Neural cell (in vitro differentiated cells): Measurements from ENCODE around the gene F11R. TPM values are rescaled to one million over a fixed set of nuclear protein-coding genes. Genes with fewer than 3 reads are reported as not detected.

Experiments
- H2AFZ ChIP-seq: fragments of 200-600, 300-800 bp; sonication (generic), shearing (Covaris generic); 2 replicates; pipeline ENCODE4 v1.6.0; 2014; ENCODE audit warnings: low read depth, mild to moderate bottlenecking, antibody characterized with exemption, low read length, moderate library complexity
- H3F3A ChIP-seq: fragments of 200-600 bp; shearing (Covaris generic); 2 replicates; pipeline ENCODE4 v1.6.1; 2016; ENCODE audit warnings: mild to moderate bottlenecking, moderate library complexity, mixed read lengths, antibody characterized with exemption, low read length; ENCODE audit not compliant: insufficient read depth, poor library complexity, severe bottlenecking
- H3K27ac ChIP-seq: fragments of 200-600, 300-800 bp; sonication (generic), shearing (Covaris generic); 2 replicates; pipeline ENCODE4 v1.5.1; 2014; ENCODE audit warnings: mild to moderate bottlenecking, low read length, moderate library complexity
- H3K27me3 ChIP-seq: fragments of 300-800, 200-600 bp; sonication (generic), shearing (Covaris generic); 2 replicates; pipeline ENCODE4 v1.6.0; 2014; ENCODE audit warnings: mild to moderate bottlenecking, low read depth, low read length, moderate library complexity; ENCODE audit not compliant: insufficient read depth
- H3K36me3 ChIP-seq: fragments of 300-800, 200-600 bp; sonication (generic), shearing (Covaris generic); 2 replicates; pipeline ENCODE4 v1.5.1; 2014; ENCODE audit warnings: mild to moderate bottlenecking, antibody characterized with exemption, low read length, moderate library complexity; ENCODE audit not compliant: insufficient read depth
- H3K4me2 ChIP-seq: fragments of 300-800, 200-600 bp; sonication (generic), shearing (Covaris generic); 2 replicates; pipeline ENCODE4 v1.6.0; 2014; ENCODE audit warnings: mild to moderate bottlenecking, low read length
- H3K4me3 ChIP-seq: fragments of 300-800, 200-600 bp; sonication (generic), shearing (Covaris generic); 2 replicates; pipeline ENCODE4 v1.5.1; 2014; ENCODE audit warnings: mild to moderate bottlenecking, low read length, moderate library complexity
- H3K79me2 ChIP-seq: fragments of 200-600 bp; shearing (Covaris generic); replicated peaks from 2 replicates; pipeline ENCODE4 v1.6.0; 2014; ENCODE audit warnings: mild to moderate bottlenecking, low read length, moderate library complexity; ENCODE audit not compliant: insufficient read depth
- H3K9ac ChIP-seq: fragments of 300-800, 200-600 bp; sonication (generic), shearing (Covaris generic); 2 replicates; pipeline ENCODE4 v1.6.1; 2016; ENCODE audit warnings: mild to moderate bottlenecking, low read length, mixed read lengths
- H3K9me2 ChIP-seq: fragments of 200-600 bp; shearing (Covaris generic); 2 replicates; pipeline ENCODE4 v1.6.1; 2016; ENCODE audit warnings: mild to moderate bottlenecking, low read length, mixed read lengths; ENCODE audit not compliant: insufficient read depth
- H3K9me3 ChIP-seq: fragments of 200-600, 300-800 bp; sonication (generic), shearing (Covaris generic); 2 replicates; pipeline ENCODE4 v1.6.1; 2016; ENCODE audit warnings: mild to moderate bottlenecking, mixed run types, low read length, moderate library complexity, mixed read lengths
- H4K20me1 ChIP-seq: fragments of 200-600 bp; shearing (Covaris generic); 2 replicates; pipeline ENCODE4 v1.6.1; 2016; ENCODE audit warnings: mild to moderate bottlenecking, mixed run types; ENCODE audit not compliant: insufficient read depth
- EP300 ChIP-seq: fragments of 450-650 bp; conservative IDR thresholded peaks from 2 replicates; pipeline ENCODE4 v1.6.1; 2014; ENCODE audit warnings: antibody characterized with exemption, mild to moderate bottlenecking, moderate library complexity; ENCODE audit not compliant: poor library complexity, severe bottlenecking
- EZH2 ChIP-seq: fragments of 200-600, 300-800 bp; shearing (Covaris generic), sonication (generic); IDR thresholded peaks from 2 replicates; pipeline ENCODE4 v1.6.1; 2014; ENCODE audit warnings: antibody characterized with exemption, low read length, borderline replicate concordance, mild to moderate bottlenecking; ENCODE audit not compliant: insufficient read depth, poor library complexity, severe bottlenecking
- MXI1 ChIP-seq: fragments of 450-650 bp; conservative IDR thresholded peaks from 2 replicates; pipeline ENCODE4 v1.6.1; 2014; ENCODE audit warnings: antibody characterized with exemption, mild to moderate bottlenecking; ENCODE audit not compliant: poor library complexity, severe bottlenecking
- POLR2AphosphoS5 ChIP-seq: IDR thresholded peaks from 2 replicates; pipeline ENCODE4 v1.6.1; 2012
- RAD21 ChIP-seq: fragments of 450-650 bp; conservative IDR thresholded peaks from 2 replicates; pipeline ENCODE4 v1.6.1; 2014; ENCODE audit warnings: antibody characterized with exemption, mild to moderate bottlenecking, moderate library complexity
- REST ChIP-seq: IDR thresholded peaks from 2 replicates; pipeline ENCODE4 v1.6.1; 2012; ENCODE audit warnings: borderline replicate concordance
- SMC3 ChIP-seq: fragments of 450-650 bp; conservative IDR thresholded peaks from 2 replicates; pipeline ENCODE4 v1.6.1; 2014; ENCODE audit warnings: antibody characterized with exemption, mild to moderate bottlenecking, moderate library complexity; ENCODE audit not compliant: poor library complexity
- TAF1 ChIP-seq: IDR thresholded peaks from 2 replicates; pipeline ENCODE4 v1.6.1; 2012; ENCODE audit warnings: low read depth
- polyA plus RNA-seq: library from polyadenylated mRNA; depleted of rRNA; stranded (reverse); fragments of >200 nt; gene quantifications from 2 replicates; pipeline ENCODE4 v1.2.3, GENCODE V29; 2014
- TF ChIP-seq, protein P1 (sequence below): fragments of 450-650 bp; IDR thresholded peaks from 2 replicates; pipeline ENCODE4 v1.5.1; 2014; ENCODE audit warnings: antibody characterized with exemption, mild to moderate bottlenecking, moderate library complexity; ENCODE audit not compliant: poor library complexity, severe bottlenecking

F11R gene
- polyA plus RNA-seq, 1 donor from 2014 or later: 7.3 TPM

- Histone ChIP-seq H3K9ac (no peak overlapping the region), H3K27ac (no peak overlapping the region), H3K36me3 (no peaks in the 10 kb centered on the region), H3K4me3 (no peak overlapping the region), H3F3A (no peaks in the 10 kb centered on the region), H3K9me3 (no peaks in the 10 kb centered on the region), H3K4me2 (no peak overlapping the region), H4K20me1 (no peaks in the 10 kb centered on the region), H3K79me2 (no peaks in the 10 kb centered on the region), H3K27me3 (no peaks in the 10 kb centered on the region), H2AFZ (no peak overlapping the region), H3K9me2 (no peaks in the 10 kb centered on the region)
- no peak for TF ChIP-seq REST
- TF ChIP-seq EZH2: no peak
- no peak for TF ChIP-seq POLR2AphosphoS5
- TF ChIP-seq EP300: no peak
- TF ChIP-seq, protein P1, sequence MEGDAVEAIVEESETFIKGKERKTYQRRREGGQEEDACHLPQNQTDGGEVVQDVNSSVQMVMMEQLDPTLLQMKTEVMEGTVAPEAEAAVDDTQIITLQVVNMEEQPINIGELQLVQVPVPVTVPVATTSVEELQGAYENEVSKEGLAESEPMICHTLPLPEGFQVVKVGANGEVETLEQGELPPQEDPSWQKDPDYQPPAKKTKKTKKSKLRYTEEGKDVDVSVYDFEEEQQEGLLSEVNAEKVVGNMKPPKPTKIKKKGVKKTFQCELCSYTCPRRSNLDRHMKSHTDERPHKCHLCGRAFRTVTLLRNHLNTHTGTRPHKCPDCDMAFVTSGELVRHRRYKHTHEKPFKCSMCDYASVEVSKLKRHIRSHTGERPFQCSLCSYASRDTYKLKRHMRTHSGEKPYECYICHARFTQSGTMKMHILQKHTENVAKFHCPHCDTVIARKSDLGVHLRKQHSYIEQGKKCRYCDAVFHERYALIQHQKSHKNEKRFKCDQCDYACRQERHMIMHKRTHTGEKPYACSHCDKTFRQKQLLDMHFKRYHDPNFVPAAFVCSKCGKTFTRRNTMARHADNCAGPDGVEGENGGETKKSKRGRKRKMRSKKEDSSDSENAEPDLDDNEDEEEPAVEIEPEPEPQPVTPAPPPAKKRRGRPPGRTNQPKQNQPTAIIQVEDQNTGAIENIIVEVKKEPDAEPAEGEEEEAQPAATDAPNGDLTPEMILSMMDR: no peak
- no peak for TF ChIP-seq RAD21
- TF ChIP-seq TAF1: no peak
- no peak for TF ChIP-seq SMC3
- TF ChIP-seq MXI1: no peak
Observed at GRCh38 chr1:161006563-161006962, 14.4 kb downstream of the F11R start.

DNA sequence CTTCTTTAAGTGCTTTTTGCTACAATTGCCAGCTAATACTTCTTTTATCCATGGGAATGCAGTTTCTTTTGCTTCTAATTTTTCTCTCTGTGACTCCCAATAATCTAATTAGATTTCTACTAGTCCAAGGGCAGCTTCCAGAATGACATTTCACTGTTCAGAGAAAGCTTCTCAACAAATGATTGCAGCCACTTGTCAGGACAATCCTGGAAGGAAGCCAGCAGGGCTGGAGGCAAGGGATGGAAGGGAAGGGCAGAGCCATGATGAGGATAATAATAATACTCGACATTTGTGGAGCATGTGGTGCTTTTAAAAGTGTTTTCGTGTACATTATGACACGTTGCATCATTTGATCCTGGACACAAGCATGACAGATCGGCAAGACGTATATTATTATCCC is 19.4 kb downstream of the F11R start:
- H4K20me1 ChIP-seq: no peaks in the 10 kb centered on the region
- H3K9me2 ChIP-seq: no peaks in the 10 kb centered on the region
- no peak overlapping the region for H3K4me2 ChIP-seq
- TF ChIP-seq REST (no peak), RAD21 (no peak), EZH2 (no peak), POLR2AphosphoS5 (no peak)
- H3F3A ChIP-seq: no peaks in the 10 kb centered on the region
- no peaks in the 10 kb centered on the region for H3K36me3 ChIP-seq
- no peak overlapping the region for H3K27ac ChIP-seq
- H2AFZ ChIP-seq: no peak overlapping the region
- no peak overlapping the region for H3K4me3 ChIP-seq
- H3K27me3 ChIP-seq: no peaks in the 10 kb centered on the region
- H3K79me2 ChIP-seq: no peaks in the 10 kb centered on the region
- H3K9me3 ChIP-seq: no peaks in the 10 kb centered on the region
- no peak overlapping the region for H3K9ac ChIP-seq
